Neuronal stem cell (in vitro differentiated cells): ENCODE data around the gene ZNF407.

ENCODE experiments used
- DNase-seq: peaks from one replicate; pipeline ENCODE4 v3.0.0-alpha.2; 2013; ENCODE audit warnings: low spot score
- H2AFZ ChIP-seq: one replicate; pipeline ENCODE4 v1.6.1; 2013; ENCODE audit warnings: mild to moderate bottlenecking, low read length, inconsistent platforms
- H2AK5ac ChIP-seq: 2 replicates; pipeline ENCODE4 v1.6.1; 2013; ENCODE audit warnings: low read depth, mild to moderate bottlenecking, inconsistent platforms, low read length, moderate library complexity, mixed read lengths
- H2BK120ac ChIP-seq: 2 replicates; pipeline ENCODE4 v1.6.1; 2013; ENCODE audit warnings: low read depth, mild to moderate bottlenecking, inconsistent platforms, low read length, moderate library complexity, mixed read lengths
- H2BK12ac ChIP-seq: one replicate; pipeline ENCODE4 v1.6.1; 2013; ENCODE audit warnings: low read length, inconsistent platforms
- H2BK15ac ChIP-seq: 2 replicates; pipeline ENCODE4 v1.6.1; 2013; ENCODE audit warnings: mild to moderate bottlenecking, low read length, inconsistent platforms, mixed read lengths
- H2BK5ac ChIP-seq: one replicate; pipeline ENCODE4 v1.6.1; 2013; ENCODE audit warnings: inconsistent platforms, mild to moderate bottlenecking, low read length, moderate library complexity
- H3K14ac ChIP-seq: one replicate; pipeline ENCODE4 v1.6.1; 2013; ENCODE audit warnings: low read length, inconsistent platforms
- H3K18ac ChIP-seq: 2 replicates; pipeline ENCODE4 v1.6.1; 2013; ENCODE audit warnings: low read length, inconsistent platforms
- H3K23ac ChIP-seq: 2 replicates; pipeline ENCODE4 v1.6.1; 2013; ENCODE audit warnings: low read depth, mild to moderate bottlenecking, mixed read lengths, low read length, inconsistent platforms; ENCODE audit not compliant: poor library complexity
- H3K27ac ChIP-seq: replicated peaks from 3 replicates; pipeline ENCODE4 v1.5.1; 2013; ENCODE audit warnings: low read length, inconsistent platforms
- H3K27me3 ChIP-seq, 3 experiments: 2 replicates each; pipeline ENCODE4 v1.6.1; 2013; ENCODE audit warnings: low read length in 3 of 3, mild to moderate bottlenecking in 2 of 3, inconsistent platforms in 1 of 3, low read depth in 1 of 3, mixed read lengths in 1 of 3, moderate library complexity in 1 of 3; ENCODE audit not compliant: control insufficient read depth in 3 of 3, insufficient read depth in 3 of 3
- H3K36me3 ChIP-seq, 2 donors: replicated peaks in 1 of 2; 2 replicates each; pipeline ENCODE4 v1.6.1; 2013; ENCODE audit warnings: low read length in 2 of 2; ENCODE audit not compliant: control insufficient read depth in 2 of 2, insufficient read depth in 2 of 2
- H3K4ac ChIP-seq: 2 replicates; pipeline ENCODE4 v1.6.1; 2013; ENCODE audit warnings: inconsistent platforms, mild to moderate bottlenecking, low read length, moderate library complexity
- H3K4me1 ChIP-seq, 2 donors: 1 replicate in 1 of 2; 2 replicates in 1 of 2; pipeline ENCODE4 v1.6.1; 2013; ENCODE audit warnings: low read length in 2 of 2, low read depth in 1 of 2; ENCODE audit not compliant: control insufficient read depth in 2 of 2, insufficient read depth in 1 of 2
- H3K4me2 ChIP-seq: one replicate; pipeline ENCODE4 v1.6.1; 2013; ENCODE audit warnings: mild to moderate bottlenecking, low read length, inconsistent platforms; ENCODE audit not compliant: insufficient read depth, poor library complexity, severe bottlenecking
- H3K4me3 ChIP-seq, 2 donors: 2 replicates each; pipeline ENCODE4 v1.5.1; 2013; ENCODE audit warnings: low read length in 2 of 2, mild to moderate bottlenecking in 2 of 2, inconsistent platforms in 1 of 2, moderate library complexity in 1 of 2
- H3K79me1 ChIP-seq: one replicate; pipeline ENCODE4 v1.6.1; 2013; ENCODE audit warnings: low read depth, mild to moderate bottlenecking, inconsistent platforms, low read length, moderate library complexity
- H3K9ac ChIP-seq: one replicate; pipeline ENCODE4 v1.6.1; 2013; ENCODE audit warnings: mild to moderate bottlenecking, low read depth, low read length, inconsistent platforms; ENCODE audit not compliant: poor library complexity
- H3K9me3 ChIP-seq, 2 donors: replicated peaks in 1 of 2; 2 replicates each; pipeline versions ENCODE3 to v1.6.1; 2013; ENCODE audit warnings: low read length in 2 of 2, mild to moderate bottlenecking in 2 of 2, inconsistent platforms in 1 of 2, low read depth in 1 of 2, mixed read lengths in 1 of 2, moderate library complexity in 1 of 2; ENCODE audit not compliant: control insufficient read depth in 2 of 2, insufficient read depth in 1 of 2
- H4K8ac ChIP-seq: one replicate; pipeline ENCODE4 v1.6.1; 2013; ENCODE audit warnings: low read depth, mild to moderate bottlenecking, inconsistent platforms, low read length, moderate library complexity
- H4K91ac ChIP-seq: one replicate; pipeline ENCODE4 v1.6.1; 2013; ENCODE audit warnings: low read length, low read depth, mild to moderate bottlenecking, inconsistent platforms; ENCODE audit not compliant: poor library complexity
- WGBS, 2 donors: extraction: QIAGEN DNeasy Blood & Tissue Kit; methylation state at CpG; one replicate each; pipeline ENCODE4 v1.1.7; 2013; ENCODE audit warnings: missing lambda C conversion rate in 2 of 2, mixed read lengths in 1 of 2; ENCODE audit not compliant: insufficient read length in 2 of 2, insufficient replicate concordance in 1 of 2; ENCODE audit errors: extremely low coverage in 2 of 2; 5-methylcytosine and 5-hydroxymethylcytosine counted together

The ZNF407 gene

DNA sequence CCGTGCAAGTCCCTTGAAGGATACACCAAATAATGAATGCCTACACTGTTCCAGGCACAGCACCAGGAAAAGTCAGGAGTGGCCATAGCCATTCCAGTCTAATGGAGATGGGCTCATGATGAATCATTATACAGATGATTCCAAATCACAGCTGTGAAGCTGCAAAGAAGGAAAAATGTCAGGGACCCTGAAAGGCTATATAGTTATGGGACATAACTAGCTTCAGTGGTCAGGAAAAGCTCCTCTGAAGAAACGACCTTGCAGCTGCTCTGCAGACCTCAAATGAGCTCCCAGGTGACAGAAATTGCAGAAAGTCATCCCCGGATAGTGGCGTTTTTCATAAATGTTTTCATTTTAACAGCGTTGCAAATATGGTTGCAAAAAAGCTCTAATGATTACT, 410.5 kb downstream of the ZNF407 start:
- no peak for DNase-seq
- no peak overlapping the region for H2BK120ac ChIP-seq
- no peak overlapping the region for H3K4me3 ChIP-seq
- peaks cover 0 to 6% of the 10 kb centered on the region in 2 donors for H3K9me3 ChIP-seq
- no peak overlapping the region for H3K4me2 ChIP-seq
- H2BK5ac ChIP-seq = no peak overlapping the region
- no peak overlapping the region for H3K4ac ChIP-seq
- H2AK5ac ChIP-seq = no peak overlapping the region
- H2BK12ac ChIP-seq = no peak overlapping the region
- no peak overlapping the region for H3K23ac ChIP-seq
- H3K18ac ChIP-seq = no peak overlapping the region
- no CpG with 5 or more reads among the region's 5 CpGs for WGBS, 2 donors
- no peak overlapping the region for H3K14ac ChIP-seq
- no peaks in the 10 kb centered on the region for H3K79me1 ChIP-seq
- H3K36me3 ChIP-seq = no peaks in the 10 kb centered on the region
- no peak overlapping the region for H3K27ac ChIP-seq
- no peaks in the 10 kb centered on the region for H3K27me3 ChIP-seq
- H2AFZ ChIP-seq = no peak overlapping the region
- no peak overlapping the region for H3K9ac ChIP-seq
- no peak overlapping the region for H4K8ac ChIP-seq
- peaks cover 1 to 4% of the 10 kb centered on the region in 2 donors for H3K4me1 ChIP-seq
- H2BK15ac ChIP-seq = no peak overlapping the region
- no peak overlapping the region for H4K91ac ChIP-seq

DNA sequence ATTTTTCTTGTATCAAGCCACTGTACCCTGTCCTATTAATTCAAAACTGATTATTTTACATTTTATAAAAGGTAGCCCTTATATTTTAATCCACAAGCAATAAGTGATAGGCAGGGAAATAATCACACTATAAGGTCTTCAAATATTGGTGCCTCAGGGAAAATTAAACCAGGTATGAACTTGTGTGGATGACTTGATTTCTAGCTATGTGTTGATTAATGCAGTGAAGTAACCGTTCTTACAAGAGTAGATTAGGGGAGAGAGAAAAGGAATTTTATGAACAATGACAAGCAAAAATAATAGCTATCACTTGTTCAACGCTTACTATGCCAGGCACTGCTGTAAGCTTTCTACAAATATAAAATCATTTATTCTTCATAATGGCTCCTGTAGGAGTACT, 411.6 kb downstream of the ZNF407 start:
- Histone ChIP-seq H2AK5ac (no peak overlapping the region), H3K14ac (no peak overlapping the region), H3K27ac (no peak overlapping the region), H3K23ac (no peak overlapping the region), H2AFZ (no peak overlapping the region), H4K91ac (no peak overlapping the region), H3K4me2 (no peak overlapping the region), H3K9ac (no peak overlapping the region), H3K4me3 (no peak overlapping the region), H2BK15ac (no peak overlapping the region), H3K4ac (no peak overlapping the region), H4K8ac (no peak overlapping the region), H3K27me3 (no peaks in the 10 kb centered on the region), H3K36me3 (no peaks in the 10 kb centered on the region), H2BK5ac (no peak overlapping the region), H3K9me3 (peaks cover 0 to 6% of the 10 kb centered on the region in 2 donors), H3K79me1 (no peaks in the 10 kb centered on the region), H2BK120ac (no peak overlapping the region), H3K4me1 (peaks cover 1 to 8% of the 10 kb centered on the region in 2 donors), H2BK12ac (no peak overlapping the region), H3K18ac (no peak overlapping the region)
- no peak for DNase-seq
- no CpG with 5 or more reads among the region's 2 CpGs for WGBS, 2 donors

DNA sequence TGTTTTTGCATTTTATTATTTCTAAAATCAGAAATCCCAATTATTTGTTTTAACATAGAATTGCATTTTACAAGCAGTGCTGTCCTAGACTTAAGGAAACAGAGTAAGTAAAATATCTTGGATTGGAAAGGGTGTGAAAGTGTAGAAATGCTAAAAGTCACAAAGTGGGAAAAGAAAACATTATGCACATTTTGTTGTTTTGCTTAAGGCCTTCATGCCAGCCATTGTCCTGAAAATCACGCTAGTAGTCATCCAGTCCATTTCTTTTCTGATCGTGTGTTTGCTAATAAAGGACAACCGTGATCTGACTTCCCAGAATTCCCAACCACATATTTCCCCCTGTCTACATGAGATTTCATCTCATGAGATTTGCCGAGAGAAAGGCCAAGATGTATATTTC, 412.2 kb downstream of the ZNF407 start:
- no peak overlapping the region for H3K9ac ChIP-seq
- no peak overlapping the region for H3K27ac ChIP-seq
- no peak overlapping the region for H3K4me2 ChIP-seq
- WGBS, 2 donors = no CpG with 5 or more reads among the region's 4 CpGs
- no peaks in the 10 kb centered on the region for H3K79me1 ChIP-seq
- H3K9me3 ChIP-seq = peaks cover 0 to 6% of the 10 kb centered on the region in 2 donors
- H4K8ac ChIP-seq = no peak overlapping the region
- no peak overlapping the region for H2AK5ac ChIP-seq
- H3K14ac ChIP-seq = no peak overlapping the region
- no peak overlapping the region for H3K23ac ChIP-seq
- no peak overlapping the region for H3K18ac ChIP-seq
- H2BK120ac ChIP-seq = no peak overlapping the region
- H3K4me3 ChIP-seq = no peak overlapping the region
- H2BK12ac ChIP-seq = no peak overlapping the region
- no peak overlapping the region for H2BK15ac ChIP-seq
- no peaks in the 10 kb centered on the region for H3K27me3 ChIP-seq
- no peak overlapping the region for H2BK5ac ChIP-seq
- H3K4me1 ChIP-seq = peaks cover 1 to 8% of the 10 kb centered on the region in 2 donors
- no peak overlapping the region for H3K4ac ChIP-seq
- DNase-seq = no peak
- no peak overlapping the region for H4K91ac ChIP-seq
- H3K36me3 ChIP-seq = no peaks in the 10 kb centered on the region
- no peak overlapping the region for H2AFZ ChIP-seq

DNA sequence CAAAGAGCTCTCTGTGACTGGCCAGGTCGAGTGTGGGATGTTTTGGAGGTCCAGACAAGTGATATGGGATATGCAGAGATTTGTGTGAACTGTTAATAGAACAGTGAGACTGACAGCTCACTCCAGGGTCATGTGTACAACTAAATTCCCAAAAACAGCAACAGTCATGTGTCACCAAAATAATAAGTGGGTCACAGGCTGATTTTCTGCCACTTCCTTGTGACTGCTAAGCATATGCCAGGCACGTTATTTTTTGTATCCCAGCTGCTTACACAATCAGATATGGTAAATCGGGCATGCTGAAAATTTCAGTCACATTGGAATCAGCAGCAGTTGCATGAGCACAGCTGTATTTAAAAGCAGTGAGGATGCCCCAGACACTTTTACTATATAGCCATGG, 412.6 kb downstream of the ZNF407 start:
- H3K9me3 ChIP-seq = peaks cover 0 to 6% of the 10 kb centered on the region in 2 donors
- H3K79me1 ChIP-seq = no peaks in the 10 kb centered on the region
- H3K23ac ChIP-seq = no peak overlapping the region
- DNase-seq = no peak
- no peak overlapping the region for H3K4me2 ChIP-seq
- H3K18ac ChIP-seq = no peak overlapping the region
- no peak overlapping the region for H2AFZ ChIP-seq
- H2BK120ac ChIP-seq = no peak overlapping the region
- no peak overlapping the region for H3K9ac ChIP-seq
- H3K36me3 ChIP-seq = no peaks in the 10 kb centered on the region
- H3K4me1 ChIP-seq = peaks cover 1 to 8% of the 10 kb centered on the region in 2 donors
- H2AK5ac ChIP-seq = no peak overlapping the region
- H2BK12ac ChIP-seq = no peak overlapping the region
- H3K27me3 ChIP-seq = no peaks in the 10 kb centered on the region
- WGBS, 2 donors = no CpG with 5 or more reads among the region's 3 CpGs
- H4K91ac ChIP-seq = no peak overlapping the region
- H3K4ac ChIP-seq = no peak overlapping the region
- no peak overlapping the region for H3K27ac ChIP-seq
- no peak overlapping the region for H4K8ac ChIP-seq
- H3K4me3 ChIP-seq = no peak overlapping the region
- H3K14ac ChIP-seq = no peak overlapping the region
- no peak overlapping the region for H2BK15ac ChIP-seq
- no peak overlapping the region for H2BK5ac ChIP-seq
